Liver (tissue), 3 donors: ENCODE results near the gene RPLP2.

Experiments
- CTCF ChIP-seq: fragments of 150-350 bp; IDR thresholded peaks from 2 replicates; pipeline ENCODE4 v1.5.1; 2017; ENCODE audit warnings: improper control_type of control experiment, low read depth, low read length; ENCODE audit not compliant: missing input control
- NR2F2 ChIP-seq: IDR thresholded peaks from 2 replicates; pipeline ENCODE4 v1.6.1; 2016; ENCODE audit warnings: antibody characterized with exemption
- TAF1 ChIP-seq: conservative IDR thresholded peaks from 2 replicates; pipeline ENCODE4 v1.6.1; 2016; ENCODE audit warnings: antibody characterized with exemption, mild to moderate bottlenecking
- donor health status: healthy.
- donor health status: healthy.

DNA sequence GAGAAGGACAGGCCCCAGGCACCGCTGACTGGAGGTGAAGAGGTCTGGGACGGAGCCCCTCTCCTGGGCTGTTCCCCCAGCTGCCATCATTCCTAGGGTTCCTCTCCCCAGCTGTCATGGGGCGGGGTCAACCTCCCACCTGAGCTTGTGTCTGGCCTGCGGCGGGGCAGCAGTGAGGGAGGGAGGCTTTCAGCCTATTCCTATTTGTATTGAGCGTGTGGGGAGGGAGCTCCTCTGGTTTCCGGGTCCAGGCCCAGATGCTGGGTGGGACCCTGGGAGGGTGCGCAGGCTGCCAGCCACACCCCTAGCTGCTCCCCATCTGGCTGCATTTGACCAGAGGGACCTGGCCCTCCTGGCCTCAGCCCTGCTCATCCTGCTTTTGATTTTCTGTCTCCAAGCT is 46.6 kb downstream of the RPLP2 start:
- TF ChIP-seq TAF1 (no peak), NR2F2 (no peak), CTCF (no peak)
